HCT116 (cell line): ENCODE measurements around the gene NID2. TPM values are rescaled to one million over a fixed set of nuclear protein-coding genes. Genes with fewer than 3 reads are reported as not detected.

Experiments used
- ATAC-seq: fragments of 200-7000 bp; cut with Tn5 transposase; 2 replicates; pipeline ENCODE4 v1.9.1; 2020; ENCODE audit warnings: mild to moderate bottlenecking, moderate library complexity
- BruUV-seq: library from RNA; stranded (reverse); fragments of 400-500 nt; replicated peaks from 2 replicates; lab custom pipeline; 2021; lab: Mats Ljungman, UMichigan
- CTCF ChIA-PET: fragments of 300-600 bp; sonication (Branson Sonifier 250); formaldehyde crosslinking; loops from one replicate; lab custom pipeline; 2021; ENCODE audit warnings: antibody characterized with exemption; lab: Charles Lee
- POLR2A ChIA-PET: fragments of 300-600, 350-600 bp; sonication (Branson Sonifier 250); formaldehyde crosslinking; loops from one replicate; lab custom pipeline; 2021; ENCODE audit warnings: antibody characterized with exemption; lab: Charles Lee
- RAD21 ChIA-PET, 2 experiments: fragments of 300-600 bp; sonication (Branson Sonifier 250); formaldehyde crosslinking; loops; one replicate each; lab custom pipeline; 2023; ENCODE audit warnings: low total read pairs in 2 of 2; ENCODE audit not compliant: uncharacterized antibody in 2 of 2, unreplicated experiment in 2 of 2, low non-redundant PET in 1 of 2; lab: Charles Lee
- DNase-seq: peaks from one replicate; pipeline ENCODE4 v3.0.0-alpha.2; 2010; ENCODE audit warnings: low read depth, low spot score
- H2AFZ ChIP-seq: fragments of 200-600 bp; shearing (Covaris generic), sonication (generic); 2 replicates; pipeline ENCODE4 v1.6.1; 2017; ENCODE audit warnings: low read depth, mixed run types, mixed read lengths, antibody characterized with exemption, low read length; ENCODE audit not compliant: poor library complexity, severe bottlenecking
- H3K27ac ChIP-seq: 2 replicates; pipeline ENCODE4 v1.5.1; 2012; ENCODE audit warnings: low read depth, low read length
- H3K27me3 ChIP-seq: fragments of 200-600 bp; sonication (generic); 2 replicates; pipeline ENCODE4 v1.6.1; 2016; ENCODE audit warnings: mixed run types, low read length, mixed read lengths; ENCODE audit not compliant: insufficient read depth
- H3K36me3 ChIP-seq, 2 experiments: fragments of 200-500 bp in 1 of 2; fragments of 200-600 bp in 1 of 2; sonication (Bioruptor generic) in 1 of 2; sonication (generic) in 1 of 2; 2 replicates each; pipeline versions ENCODE4 v1.5.1 to v1.6.1; 2014 to 2016; ENCODE audit warnings: low read length in 2 of 2, inconsistent platforms in 1 of 2, mixed read lengths in 1 of 2, mixed run types in 1 of 2; ENCODE audit not compliant: insufficient read depth in 2 of 2, control insufficient read depth in 1 of 2
- H3K4me1 ChIP-seq, 2 experiments: fragments of 200-600 bp in 1 of 2; sonication (generic) in 1 of 2; 2 replicates each; pipeline versions ENCODE4 v1.5.1 to v1.6.1; 2012 to 2017; ENCODE audit warnings: low read length in 2 of 2, inconsistent platforms in 1 of 2, mild to moderate bottlenecking in 1 of 2, mixed read lengths in 1 of 2, mixed run types in 1 of 2, moderate library complexity in 1 of 2; ENCODE audit not compliant: insufficient read depth in 2 of 2, control insufficient read depth in 1 of 2
- H3K4me2 ChIP-seq: fragments of 200-600 bp; sonication (generic); 2 replicates; pipeline ENCODE4 v1.6.1; 2017; ENCODE audit warnings: mixed run types, low read length, mixed read lengths
- H3K4me3 ChIP-seq, 2 experiments: fragments of 200-600 bp in 1 of 2; sonication (generic) in 1 of 2; replicated peaks in 1 of 2; 2 replicates each; pipeline ENCODE4 v1.5.1; 2011 to 2016; ENCODE audit warnings: low read length in 2 of 2, control low read depth in 1 of 2, low read depth in 1 of 2, mild to moderate bottlenecking in 1 of 2, mixed read lengths in 1 of 2, mixed run types in 1 of 2
- H3K79me2 ChIP-seq: fragments of 200-600 bp; sonication (generic); 2 replicates; pipeline ENCODE4 v1.6.1; 2017; ENCODE audit warnings: mild to moderate bottlenecking, mixed run types, low read length, moderate library complexity, mixed read lengths; ENCODE audit not compliant: insufficient read depth
- H3K9ac ChIP-seq: fragments of 200-600 bp; sonication (generic); 2 replicates; pipeline ENCODE4 v1.6.1; 2016; ENCODE audit warnings: low read length, mixed read lengths
- H3K9me2 ChIP-seq: fragments of 200-600 bp; sonication (generic), shearing (Covaris generic); 2 replicates; pipeline ENCODE4 v1.6.1; 2017; ENCODE audit warnings: mixed run types, mild to moderate bottlenecking, moderate library complexity; ENCODE audit not compliant: insufficient read depth
- H3K9me3 ChIP-seq, 2 experiments: fragments of 200-500 bp in 1 of 2; fragments of 200-600 bp in 1 of 2; sonication (Bioruptor generic) in 1 of 2; sonication (generic) in 1 of 2; 2 replicates each; pipeline ENCODE4 v1.6.1; 2014 to 2017; ENCODE audit warnings: low read length in 2 of 2, mixed read lengths in 2 of 2, inconsistent platforms in 1 of 2, low read depth in 1 of 2, mild to moderate bottlenecking in 1 of 2, mixed run types in 1 of 2, moderate library complexity in 1 of 2; ENCODE audit not compliant: control insufficient read depth in 1 of 2, insufficient read depth in 1 of 2
- H4K20me1 ChIP-seq: fragments of 200-600 bp; sonication (generic), shearing (Covaris generic); 2 replicates; pipeline ENCODE4 v1.6.1; 2017; ENCODE audit warnings: mixed run types, mild to moderate bottlenecking, moderate library complexity; ENCODE audit not compliant: insufficient read depth
- CBX3 ChIP-seq: IDR thresholded peaks from 2 replicates; pipeline ENCODE4 v1.6.1; 2012; ENCODE audit warnings: low read depth
- EGR1 ChIP-seq: IDR thresholded peaks from 2 replicates; pipeline ENCODE4 v1.6.1; 2012; ENCODE audit warnings: low read depth
- EZH2 ChIP-seq: fragments of 200-600 bp; sonication (generic); IDR thresholded peaks from 2 replicates; pipeline ENCODE4 v1.6.1; 2017; ENCODE audit warnings: antibody characterized with exemption, mixed run types
- EZH2phosphoT487 ChIP-seq: fragments of 200-600 bp; IDR thresholded peaks from 2 replicates; pipeline ENCODE4 v1.6.1; 2018; ENCODE audit warnings: antibody characterized with exemption, borderline replicate concordance
- RAD21 ChIP-seq: IDR thresholded peaks from 2 replicates; pipeline ENCODE4 v1.6.1; 2012; ENCODE audit warnings: low read depth, mild to moderate bottlenecking
- SIN3A ChIP-seq: IDR thresholded peaks from 2 replicates; pipeline ENCODE4 v1.6.1; 2012; ENCODE audit warnings: low read depth
- TCF7L2 ChIP-seq: IDR thresholded peaks from 2 replicates; pipeline ENCODE4 v1.7.0; 2011; ENCODE audit warnings: borderline replicate concordance, inconsistent platforms; ENCODE audit not compliant: insufficient read depth, insufficient read length; ENCODE audit errors: extremely low read depth
- YY1 ChIP-seq: IDR thresholded peaks from 2 replicates; pipeline ENCODE4 v1.6.1; 2011; ENCODE audit warnings: low read length, low read depth, moderate library complexity, mild to moderate bottlenecking; ENCODE audit not compliant: insufficient replicate concordance; ENCODE audit errors: extremely low read depth
- ZBTB33 ChIP-seq: IDR thresholded peaks from 2 replicates; pipeline ENCODE4 v1.6.1; 2011; ENCODE audit warnings: mild to moderate bottlenecking, low read length, moderate library complexity; ENCODE audit not compliant: insufficient replicate concordance; ENCODE audit errors: extremely low read depth
- ZFX ChIP-seq: fragments of 450-650 bp; IDR thresholded peaks from 2 replicates; pipeline ENCODE4 v1.6.1; 2017
- intact Hi-C: fragments of 100-400 bp; cut with micrococcal nuclease; formaldehyde crosslinking; loops from 2 replicates; pipeline ENCODE4 v1.10.0; 2022
- total RNA-seq: library from RNA; stranded (reverse); gene quantifications from one replicate; pipeline ENCODE4 v1.2.1, GENCODE V29; 2021; ENCODE audit not compliant: unreplicated experiment

NID2 gene
- total RNA-seq, 1 experiment from 2014 or later, result 0.84 TPM

DNA sequence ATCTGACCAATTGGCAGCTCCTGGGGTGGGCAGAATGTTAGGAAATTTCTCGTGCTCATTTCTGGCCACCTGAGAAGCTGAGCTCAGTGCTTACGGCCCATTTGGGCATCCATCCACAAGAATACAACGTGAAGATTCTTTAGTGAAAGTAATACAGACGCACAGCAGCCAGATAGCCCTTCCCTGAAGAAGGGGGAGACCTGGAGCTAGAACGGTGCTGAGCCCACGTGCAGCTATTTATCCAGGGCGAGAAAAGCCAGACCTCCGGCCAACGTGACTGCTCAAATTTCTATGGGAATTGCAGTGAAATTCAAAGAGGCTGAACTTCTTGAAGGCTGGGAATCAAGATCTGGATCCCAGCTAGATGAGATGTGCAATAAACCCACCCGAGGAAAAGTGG, 20.7 kb downstream of the NID2 start:
- intact Hi-C loops, result no loop called here
- ATAC-seq (no peak), DNase-seq (no peak)
- POLR2A ChIA-PET, result no interaction called here
- H3K36me3 ChIP-seq, result no peaks in the 10 kb centered on the region
- no peaks in the 10 kb centered on the region for H3K79me2 ChIP-seq
- H3K4me3 ChIP-seq, result no peak overlapping the region
- no peaks in the 10 kb centered on the region for H4K20me1 ChIP-seq
- peaks cover 0 to 13% of the 10 kb centered on the region in 2 experiments; a peak in 1 of 4 replicates for H3K4me1 ChIP-seq
- H3K27me3 ChIP-seq, result no peaks in the 10 kb centered on the region
- no peak overlapping the region for H3K9ac ChIP-seq
- H3K27ac ChIP-seq, result no peak overlapping the region
- TF ChIP-seq ZFX, result no peak
- TF ChIP-seq SIN3A, result no peak
- no peak for TF ChIP-seq EGR1
- no peak for TF ChIP-seq TCF7L2
- no peak for TF ChIP-seq ZBTB33
- TF ChIP-seq EZH2phosphoT487, result no peak
- TF ChIP-seq EZH2, result no peak
- no peak for TF ChIP-seq YY1
- no peak for TF ChIP-seq CBX3
- no peak for TF ChIP-seq RAD21
- no peaks in the 10 kb centered on the region for H3K9me2 ChIP-seq
- H3K4me2 ChIP-seq, result no peak overlapping the region
- no peaks in the 10 kb centered on the region for H3K9me3 ChIP-seq
- H2AFZ ChIP-seq, result no peak overlapping the region
- CTCF ChIA-PET, result no interaction called here
- no TSS peak for BruUV-seq
- RAD21 ChIA-PET, result no interaction called here
